Rectal smooth muscle tissue (tissue), 1 donor: ENCODE data around the gene SCARF2.
"Not testable (repeated sequence)": the region's sequence is repeated elsewhere in the genome, so short reads cannot be mapped to it uniquely, and the experiment has no call there.

Source experiments
- H3K27ac ChIP-seq: one replicate; pipeline ENCODE4 v1.7.0; 2013; ENCODE audit warnings: low read depth, low read length, inconsistent platforms
- H3K27me3 ChIP-seq: one replicate; pipeline ENCODE4 v1.7.0; 2013; ENCODE audit warnings: low read length; ENCODE audit not compliant: control insufficient read depth, insufficient read depth
- H3K36me3 ChIP-seq: one replicate; pipeline ENCODE4 v1.7.0; 2013; ENCODE audit warnings: low read length; ENCODE audit not compliant: control insufficient read depth, insufficient read depth
- H3K4me1 ChIP-seq: one replicate; pipeline ENCODE4 v1.7.0; 2013; ENCODE audit warnings: low read length; ENCODE audit not compliant: control insufficient read depth, insufficient read depth
- H3K4me3 ChIP-seq: one replicate; pipeline ENCODE4 v1.7.0; 2013; ENCODE audit warnings: low read length
- H3K9ac ChIP-seq: one replicate; pipeline ENCODE4 v1.7.0; 2013; ENCODE audit warnings: low read length

SCARF2 gene

DNA sequence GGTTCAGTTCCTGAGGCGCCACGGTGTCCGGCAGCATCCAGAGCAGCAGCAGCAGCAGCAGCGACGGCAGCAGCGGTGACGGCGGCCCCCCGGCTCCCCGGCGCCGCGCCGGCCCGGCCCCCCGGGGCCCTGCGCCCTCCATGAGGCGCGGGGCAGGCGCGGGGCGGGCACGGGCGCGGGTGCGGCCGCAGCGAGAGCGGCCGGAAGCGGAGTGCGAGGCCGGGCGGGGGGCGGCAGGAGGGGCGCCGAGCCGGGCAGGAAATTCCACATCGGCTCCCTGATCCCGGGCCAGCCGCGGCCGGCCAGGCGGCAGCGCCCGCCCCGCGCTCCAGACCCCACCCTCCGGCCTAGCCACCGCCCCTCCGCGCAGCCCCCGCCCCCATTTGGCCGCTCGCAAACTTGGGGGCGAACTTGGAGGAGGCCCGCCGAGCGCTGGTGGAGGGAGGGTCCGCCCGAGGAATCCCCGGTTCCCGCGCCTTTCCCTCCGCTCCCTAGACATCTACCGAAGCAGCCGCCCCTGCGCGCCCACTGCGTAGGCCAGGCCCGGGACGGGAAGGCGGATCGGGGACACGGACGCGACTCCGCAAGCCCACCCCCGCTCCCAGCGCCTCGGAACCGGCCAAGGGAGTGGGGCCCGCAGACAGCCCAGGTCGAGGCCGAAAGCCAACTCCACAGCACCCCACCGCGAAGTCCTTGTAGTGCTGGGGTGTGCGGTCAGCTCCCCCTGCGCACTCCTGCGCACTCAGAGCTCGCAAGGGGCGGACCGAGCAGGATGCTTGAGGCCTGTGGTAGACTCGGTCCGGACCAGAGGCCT, at the start of gene SCARF2:
Gene SCARF2, minus strand, starts transcription at position 213 of the 814 bp plus-strand sequence. Its CDS starts 71 bp downstream, at position 142.
- Histone ChIP-seq H3K36me3 (peaks cover 6% of the 10 kb centered on the region), H3K9ac (peak within 1 kb of the TSS; percentile 24), H3K27ac (peak within 1 kb of the TSS; percentile 77), H3K4me1 (peaks cover 11% of the 10 kb centered on the region), H3K4me3 (peak within 1 kb of the TSS; percentile 58), H3K27me3 (peaks cover 2% of the 10 kb centered on the region)

- H3K36me3 ChIP-seq: no peaks in the 10 kb centered on the region
- H3K4me1 ChIP-seq: no peaks in the 10 kb centered on the region
- H3K27me3 ChIP-seq: no peaks in the 10 kb centered on the region
- no peak overlapping the region for H3K9ac ChIP-seq
- no peak overlapping the region for H3K27ac ChIP-seq
- H3K4me3 ChIP-seq: no peak overlapping the region
Measured at GRCh38 chr22:20486229-20486628, 48.6 kb upstream of the SCARF2 start.

GRCh38 chr22:20484948-20485683, 47.5 kb upstream of the SCARF2 start:
- Histone ChIP-seq H3K9ac (no peak overlapping the region), H3K27ac (no peak overlapping the region), H3K4me1 (no peaks in the 10 kb centered on the region), H3K36me3 (no peaks in the 10 kb centered on the region), H3K27me3 (no peaks in the 10 kb centered on the region), H3K4me3 (no peak overlapping the region)

GRCh38 chr22:20483771-20484170, 46.1 kb upstream of the SCARF2 start:
- Histone ChIP-seq H3K27me3 (no peaks in the 10 kb centered on the region), H3K4me3 (no peak overlapping the region), H3K9ac (no peak overlapping the region), H3K4me1 (no peaks in the 10 kb centered on the region), H3K27ac (no peak overlapping the region), H3K36me3 (no peaks in the 10 kb centered on the region)

- H3K27me3 ChIP-seq, H3K4me1 ChIP-seq, H3K27ac ChIP-seq, H3K4me3 ChIP-seq, H3K9ac ChIP-seq, H3K36me3 ChIP-seq: not testable (repeated sequence)
Measured at GRCh38 chr22:20483143-20483506, 45.5 kb upstream of the SCARF2 start.

- Histone ChIP-seq H3K9ac (no peak overlapping the region), H3K27me3 (no peaks in the 10 kb centered on the region), H3K4me3 (no peak overlapping the region), H3K4me1 (no peaks in the 10 kb centered on the region), H3K36me3 (no peaks in the 10 kb centered on the region), H3K27ac (no peak overlapping the region)
Measured at GRCh38 chr22:20479612-20480196, 42.1 kb upstream of the SCARF2 start.

DNA sequence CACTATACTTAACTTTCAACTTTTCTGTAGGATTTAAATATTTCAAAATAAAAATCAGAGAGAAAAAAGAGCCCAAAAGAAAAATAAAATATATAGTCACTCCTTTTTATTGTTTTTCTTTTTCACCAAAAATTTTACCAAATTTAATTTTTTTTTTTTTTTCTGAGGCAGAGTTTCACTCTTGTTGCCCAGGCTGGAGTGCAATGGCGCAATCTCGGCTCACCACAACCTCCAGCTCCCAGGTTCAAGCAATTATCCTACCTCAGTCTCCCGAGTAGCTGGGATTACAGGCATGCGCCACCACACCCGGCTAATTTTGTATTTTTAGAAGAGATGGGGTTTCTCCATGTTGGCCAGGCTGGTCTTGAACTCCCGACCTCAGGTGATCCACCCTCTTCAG, 40.4 kb upstream of the SCARF2 start:
- not testable (repeated sequence) for H3K27ac ChIP-seq, H3K27me3 ChIP-seq, H3K9ac ChIP-seq, H3K36me3 ChIP-seq, H3K4me3 ChIP-seq, H3K4me1 ChIP-seq

DNA sequence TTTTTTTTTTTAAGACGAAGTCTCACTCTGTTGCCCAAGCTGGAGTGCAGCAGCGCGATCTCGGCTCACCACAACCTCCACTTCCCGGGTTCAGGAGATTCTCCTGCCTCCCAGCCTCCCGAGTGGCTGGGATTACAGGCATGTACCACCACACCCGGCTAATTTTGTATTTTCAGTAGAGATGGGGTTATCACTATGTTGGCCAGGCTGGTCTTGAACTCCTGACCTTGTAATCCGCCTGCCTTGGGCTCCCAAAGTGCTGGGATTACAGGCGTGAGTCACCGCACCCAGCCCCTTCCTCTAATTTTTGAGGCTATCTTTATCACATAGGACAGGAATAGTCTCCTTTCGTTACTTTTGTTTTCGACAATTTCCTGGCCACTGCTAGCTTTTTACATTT, 37.9 kb upstream of the SCARF2 start:
- not testable (repeated sequence) for H3K27me3 ChIP-seq, H3K27ac ChIP-seq, H3K9ac ChIP-seq

DNA sequence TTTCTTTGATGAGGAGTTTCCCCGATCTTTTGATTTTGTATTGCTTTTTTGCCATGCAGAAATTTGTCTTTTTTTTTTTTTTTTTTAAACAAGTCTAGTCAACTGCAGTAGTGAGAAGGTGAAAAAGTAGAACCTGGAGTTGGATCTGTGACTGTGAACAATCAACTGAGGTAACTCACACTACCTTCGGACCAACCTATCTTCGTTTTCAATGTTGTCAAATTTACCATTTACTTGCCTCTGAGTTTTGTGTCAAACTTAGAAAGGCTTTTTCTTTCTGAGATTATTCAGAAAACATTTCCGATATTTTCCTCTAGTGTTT, 37.5 kb upstream of the SCARF2 start:
- Histone ChIP-seq H3K27ac (no peak overlapping the region), H3K9ac (no peak overlapping the region)

More for the DNA sequence above, 37.9 kb upstream of the SCARF2 start:
- H3K4me3 ChIP-seq, H3K4me1 ChIP-seq, H3K36me3 ChIP-seq: not testable (repeated sequence)

GRCh38 chr22:20472629-20473442, 35.2 kb upstream of the SCARF2 start:
- no peaks in the 10 kb centered on the region for H3K4me1 ChIP-seq
- peaks cover 8% of the 10 kb centered on the region for H3K36me3 ChIP-seq
- no peak overlapping the region for H3K9ac ChIP-seq
- H3K27ac ChIP-seq: no peak overlapping the region
- no peaks in the 10 kb centered on the region for H3K27me3 ChIP-seq
- no peak overlapping the region for H3K4me3 ChIP-seq

More for the DNA sequence above, 37.5 kb upstream of the SCARF2 start:
- H3K4me1 ChIP-seq: no peaks in the 10 kb centered on the region
- H3K36me3 ChIP-seq: no peaks in the 10 kb centered on the region
- H3K4me3 ChIP-seq: no peak overlapping the region
- H3K27me3 ChIP-seq: no peaks in the 10 kb centered on the region

DNA sequence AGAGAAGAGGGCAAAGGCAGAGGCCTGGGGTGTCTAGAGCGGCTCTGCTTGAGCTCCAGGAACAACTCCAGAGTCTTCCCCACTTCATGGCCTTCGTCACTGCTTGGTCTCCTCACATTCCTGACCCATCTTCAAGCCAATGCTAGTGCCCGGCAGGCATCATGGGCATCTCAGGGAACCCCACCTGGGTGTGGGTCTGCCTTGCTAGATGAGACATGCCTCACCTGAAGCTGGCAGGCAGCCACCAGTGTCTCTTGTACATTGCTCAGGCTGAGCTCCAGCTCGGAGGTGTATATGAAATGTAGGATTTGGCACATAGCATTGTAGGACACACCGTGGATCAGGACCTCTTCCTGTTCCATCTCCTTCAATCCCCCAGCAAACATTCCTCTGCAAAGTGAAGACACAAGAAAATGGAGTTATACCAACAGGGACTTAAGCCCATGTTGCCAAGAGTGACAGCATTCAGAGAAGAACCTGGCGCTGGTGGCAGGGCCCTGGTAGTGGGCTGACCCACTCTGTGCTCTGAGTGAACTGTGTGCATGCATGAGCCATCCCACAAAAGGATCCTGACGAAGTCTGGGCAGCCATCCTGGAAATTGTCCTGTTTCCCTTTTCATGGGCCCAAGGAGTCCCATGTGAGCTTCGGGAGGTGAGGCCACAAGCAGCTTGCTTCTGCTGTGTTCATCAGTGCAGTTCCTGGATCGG, 33.7 kb upstream of the SCARF2 start:
- no peak overlapping the region for H3K27ac ChIP-seq
- no peak overlapping the region for H3K9ac ChIP-seq
- H3K36me3 ChIP-seq: peaks cover 8% of the 10 kb centered on the region
- H3K27me3 ChIP-seq: no peaks in the 10 kb centered on the region
- H3K4me1 ChIP-seq: no peaks in the 10 kb centered on the region
- H3K4me3 ChIP-seq: no peak overlapping the region

DNA sequence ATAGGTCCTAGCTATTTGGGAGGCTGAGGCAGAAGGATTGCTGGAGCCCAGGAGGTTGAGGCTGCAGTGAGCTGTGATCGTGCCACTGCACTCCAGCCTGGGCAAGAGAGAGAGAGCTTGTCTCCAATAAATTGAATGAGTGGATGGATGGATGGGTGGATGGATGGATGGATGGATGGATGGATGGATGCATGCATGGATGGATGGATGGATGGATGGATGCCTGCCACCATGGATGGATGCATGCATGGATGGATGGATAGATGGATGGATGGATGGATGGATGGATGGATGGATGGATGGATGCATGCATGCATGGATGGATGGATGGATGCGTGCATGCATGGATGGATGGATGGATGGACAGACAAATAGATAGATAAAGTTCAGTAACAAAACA, 32.9 kb upstream of the SCARF2 start:
- H3K9ac ChIP-seq, H3K4me3 ChIP-seq, H3K27ac ChIP-seq, H3K36me3 ChIP-seq, H3K4me1 ChIP-seq, H3K27me3 ChIP-seq: not testable (repeated sequence)
